Neural cell (in vitro differentiated cells): ENCODE data around the gene FN3KRP. TPM values are rescaled to one million over a fixed set of nuclear protein-coding genes. Genes with fewer than 3 reads are reported as not detected.

Source experiments
- H2AFZ ChIP-seq: fragments of 200-600, 300-800 bp; sonication (generic), shearing (Covaris generic); 2 replicates; pipeline ENCODE4 v1.6.0; 2014; ENCODE audit warnings: low read depth, mild to moderate bottlenecking, antibody characterized with exemption, low read length, moderate library complexity
- H3F3A ChIP-seq: fragments of 200-600 bp; shearing (Covaris generic); 2 replicates; pipeline ENCODE4 v1.6.1; 2016; ENCODE audit warnings: mild to moderate bottlenecking, moderate library complexity, mixed read lengths, antibody characterized with exemption, low read length; ENCODE audit not compliant: insufficient read depth, poor library complexity, severe bottlenecking
- H3K27ac ChIP-seq: fragments of 200-600, 300-800 bp; sonication (generic), shearing (Covaris generic); 2 replicates; pipeline ENCODE4 v1.5.1; 2014; ENCODE audit warnings: mild to moderate bottlenecking, low read length, moderate library complexity
- H3K27me3 ChIP-seq: fragments of 300-800, 200-600 bp; sonication (generic), shearing (Covaris generic); 2 replicates; pipeline ENCODE4 v1.6.0; 2014; ENCODE audit warnings: mild to moderate bottlenecking, low read depth, low read length, moderate library complexity; ENCODE audit not compliant: insufficient read depth
- H3K36me3 ChIP-seq: fragments of 300-800, 200-600 bp; sonication (generic), shearing (Covaris generic); 2 replicates; pipeline ENCODE4 v1.5.1; 2014; ENCODE audit warnings: mild to moderate bottlenecking, antibody characterized with exemption, low read length, moderate library complexity; ENCODE audit not compliant: insufficient read depth
- H3K4me2 ChIP-seq: fragments of 300-800, 200-600 bp; sonication (generic), shearing (Covaris generic); 2 replicates; pipeline ENCODE4 v1.6.0; 2014; ENCODE audit warnings: mild to moderate bottlenecking, low read length
- H3K4me3 ChIP-seq: fragments of 300-800, 200-600 bp; sonication (generic), shearing (Covaris generic); 2 replicates; pipeline ENCODE4 v1.5.1; 2014; ENCODE audit warnings: mild to moderate bottlenecking, low read length, moderate library complexity
- H3K79me2 ChIP-seq: fragments of 200-600 bp; shearing (Covaris generic); replicated peaks from 2 replicates; pipeline ENCODE4 v1.6.0; 2014; ENCODE audit warnings: mild to moderate bottlenecking, low read length, moderate library complexity; ENCODE audit not compliant: insufficient read depth
- H3K9ac ChIP-seq: fragments of 300-800, 200-600 bp; sonication (generic), shearing (Covaris generic); 2 replicates; pipeline ENCODE4 v1.6.1; 2016; ENCODE audit warnings: mild to moderate bottlenecking, low read length, mixed read lengths
- H3K9me2 ChIP-seq: fragments of 200-600 bp; shearing (Covaris generic); 2 replicates; pipeline ENCODE4 v1.6.1; 2016; ENCODE audit warnings: mild to moderate bottlenecking, low read length, mixed read lengths; ENCODE audit not compliant: insufficient read depth
- H3K9me3 ChIP-seq: fragments of 200-600, 300-800 bp; sonication (generic), shearing (Covaris generic); 2 replicates; pipeline ENCODE4 v1.6.1; 2016; ENCODE audit warnings: mild to moderate bottlenecking, mixed run types, low read length, moderate library complexity, mixed read lengths
- H4K20me1 ChIP-seq: fragments of 200-600 bp; shearing (Covaris generic); 2 replicates; pipeline ENCODE4 v1.6.1; 2016; ENCODE audit warnings: mild to moderate bottlenecking, mixed run types; ENCODE audit not compliant: insufficient read depth
- EP300 ChIP-seq: fragments of 450-650 bp; conservative IDR thresholded peaks from 2 replicates; pipeline ENCODE4 v1.6.1; 2014; ENCODE audit warnings: antibody characterized with exemption, mild to moderate bottlenecking, moderate library complexity; ENCODE audit not compliant: poor library complexity, severe bottlenecking
- EZH2 ChIP-seq: fragments of 200-600, 300-800 bp; shearing (Covaris generic), sonication (generic); IDR thresholded peaks from 2 replicates; pipeline ENCODE4 v1.6.1; 2014; ENCODE audit warnings: antibody characterized with exemption, low read length, borderline replicate concordance, mild to moderate bottlenecking; ENCODE audit not compliant: insufficient read depth, poor library complexity, severe bottlenecking
- MXI1 ChIP-seq: fragments of 450-650 bp; conservative IDR thresholded peaks from 2 replicates; pipeline ENCODE4 v1.6.1; 2014; ENCODE audit warnings: antibody characterized with exemption, mild to moderate bottlenecking; ENCODE audit not compliant: poor library complexity, severe bottlenecking
- POLR2AphosphoS5 ChIP-seq: IDR thresholded peaks from 2 replicates; pipeline ENCODE4 v1.6.1; 2012
- RAD21 ChIP-seq: fragments of 450-650 bp; conservative IDR thresholded peaks from 2 replicates; pipeline ENCODE4 v1.6.1; 2014; ENCODE audit warnings: antibody characterized with exemption, mild to moderate bottlenecking, moderate library complexity
- SMC3 ChIP-seq: fragments of 450-650 bp; conservative IDR thresholded peaks from 2 replicates; pipeline ENCODE4 v1.6.1; 2014; ENCODE audit warnings: antibody characterized with exemption, mild to moderate bottlenecking, moderate library complexity; ENCODE audit not compliant: poor library complexity
- TAF1 ChIP-seq: IDR thresholded peaks from 2 replicates; pipeline ENCODE4 v1.6.1; 2012; ENCODE audit warnings: low read depth
- polyA plus RNA-seq: library from polyadenylated mRNA; depleted of rRNA; stranded (reverse); fragments of >200 nt; gene quantifications from 2 replicates; pipeline ENCODE4 v1.2.3, GENCODE V29; 2014
- TF ChIP-seq, protein P1 (sequence below): fragments of 450-650 bp; IDR thresholded peaks from 2 replicates; pipeline ENCODE4 v1.5.1; 2014; ENCODE audit warnings: antibody characterized with exemption, mild to moderate bottlenecking, moderate library complexity; ENCODE audit not compliant: poor library complexity, severe bottlenecking
- TF ChIP-seq, protein P2 (sequence below): IDR thresholded peaks from 2 replicates; pipeline ENCODE4 v1.6.1; 2012; ENCODE audit warnings: borderline replicate concordance

The FN3KRP gene
- polyA plus RNA-seq, 1 donor from 2014 or later = 32.7 TPM

DNA sequence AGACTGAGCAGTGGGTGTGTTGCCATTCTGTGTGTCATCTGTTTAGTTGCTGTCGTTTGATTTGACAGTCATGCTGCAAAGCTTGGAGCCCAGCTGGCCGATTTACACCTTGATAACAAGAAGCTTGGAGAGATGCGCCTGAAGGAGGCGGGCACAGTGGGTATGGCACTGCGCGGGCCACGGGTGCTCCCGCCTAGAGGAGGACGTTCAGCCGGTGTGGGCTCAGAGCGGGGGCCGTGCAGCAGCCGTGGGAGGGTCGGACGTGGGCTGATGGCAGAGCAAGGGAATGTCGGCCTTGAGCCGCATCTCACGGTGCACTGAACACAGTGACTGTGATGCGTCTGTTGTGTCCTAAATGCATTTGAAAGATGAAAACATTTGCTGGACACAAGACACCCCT lies 3.7 kb downstream of the FN3KRP start:
- Histone ChIP-seq H3K9ac (no peak overlapping the region), H3K9me2 (no peaks in the 10 kb centered on the region), H3K36me3 (peaks cover 5% of the 10 kb centered on the region), H3K79me2 (peaks cover 7% of the 10 kb centered on the region), H3K27me3 (no peaks in the 10 kb centered on the region), H3K4me3 (no peak overlapping the region), H3K27ac (no peak overlapping the region), H3F3A (no peaks in the 10 kb centered on the region), H2AFZ (no peak overlapping the region), H3K9me3 (no peaks in the 10 kb centered on the region), H4K20me1 (no peaks in the 10 kb centered on the region), H3K4me2 (no peak overlapping the region)
- TF ChIP-seq SMC3 = no peak
- TF ChIP-seq TAF1 = no peak
- no peak for TF ChIP-seq EP300
- TF ChIP-seq, protein P1, sequence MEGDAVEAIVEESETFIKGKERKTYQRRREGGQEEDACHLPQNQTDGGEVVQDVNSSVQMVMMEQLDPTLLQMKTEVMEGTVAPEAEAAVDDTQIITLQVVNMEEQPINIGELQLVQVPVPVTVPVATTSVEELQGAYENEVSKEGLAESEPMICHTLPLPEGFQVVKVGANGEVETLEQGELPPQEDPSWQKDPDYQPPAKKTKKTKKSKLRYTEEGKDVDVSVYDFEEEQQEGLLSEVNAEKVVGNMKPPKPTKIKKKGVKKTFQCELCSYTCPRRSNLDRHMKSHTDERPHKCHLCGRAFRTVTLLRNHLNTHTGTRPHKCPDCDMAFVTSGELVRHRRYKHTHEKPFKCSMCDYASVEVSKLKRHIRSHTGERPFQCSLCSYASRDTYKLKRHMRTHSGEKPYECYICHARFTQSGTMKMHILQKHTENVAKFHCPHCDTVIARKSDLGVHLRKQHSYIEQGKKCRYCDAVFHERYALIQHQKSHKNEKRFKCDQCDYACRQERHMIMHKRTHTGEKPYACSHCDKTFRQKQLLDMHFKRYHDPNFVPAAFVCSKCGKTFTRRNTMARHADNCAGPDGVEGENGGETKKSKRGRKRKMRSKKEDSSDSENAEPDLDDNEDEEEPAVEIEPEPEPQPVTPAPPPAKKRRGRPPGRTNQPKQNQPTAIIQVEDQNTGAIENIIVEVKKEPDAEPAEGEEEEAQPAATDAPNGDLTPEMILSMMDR = no peak
- no peak for TF ChIP-seq MXI1

DNA sequence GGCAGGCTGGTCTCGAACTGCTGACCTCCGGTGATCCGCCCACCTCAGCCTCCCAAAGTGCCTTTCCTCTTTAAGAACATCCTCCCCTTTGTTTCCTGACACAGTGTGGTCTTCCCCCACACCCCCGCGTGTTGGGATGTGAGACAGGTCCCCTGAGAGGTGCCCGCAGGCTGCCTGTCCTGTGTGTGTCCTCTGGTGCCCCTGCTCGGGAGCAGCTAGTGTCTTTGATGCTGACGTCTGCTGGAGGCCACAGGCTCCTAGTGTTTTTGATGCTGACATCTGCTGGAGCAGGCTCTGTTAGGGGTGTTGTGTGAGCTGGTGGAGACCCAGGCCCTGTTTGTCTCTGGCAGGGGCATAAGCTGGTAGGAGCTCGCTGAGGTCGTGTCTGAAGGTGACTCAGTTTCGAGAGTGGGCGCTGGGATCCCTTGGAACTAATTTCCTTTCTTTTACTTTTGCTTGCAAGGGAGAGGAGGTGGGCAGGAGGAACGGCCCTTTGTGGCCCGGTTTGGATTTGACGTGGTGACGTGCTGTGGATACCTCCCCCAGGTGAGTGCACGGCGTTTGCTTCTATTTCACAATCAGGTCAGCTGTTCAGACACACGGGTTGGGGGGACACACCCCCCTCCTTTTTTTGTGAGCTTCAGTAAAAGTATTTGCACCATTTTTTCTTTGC lies 6.0 kb downstream of the FN3KRP start:
- Histone ChIP-seq H2AFZ (no peak overlapping the region), H3K9me3 (no peaks in the 10 kb centered on the region), H4K20me1 (no peaks in the 10 kb centered on the region), H3K4me3 (no peak overlapping the region), H3K36me3 (peaks cover 5% of the 10 kb centered on the region), H3K27ac (no peak overlapping the region), H3K9ac (no peak overlapping the region), H3F3A (no peaks in the 10 kb centered on the region), H3K79me2 (peaks cover 5% of the 10 kb centered on the region), H3K9me2 (no peaks in the 10 kb centered on the region), H3K4me2 (no peak overlapping the region), H3K27me3 (no peaks in the 10 kb centered on the region)
- TF ChIP-seq EP300 = no peak
- TF ChIP-seq EZH2 = no peak
- TF ChIP-seq SMC3 = no peak
- no peak for TF ChIP-seq RAD21
- TF ChIP-seq, protein P2, sequence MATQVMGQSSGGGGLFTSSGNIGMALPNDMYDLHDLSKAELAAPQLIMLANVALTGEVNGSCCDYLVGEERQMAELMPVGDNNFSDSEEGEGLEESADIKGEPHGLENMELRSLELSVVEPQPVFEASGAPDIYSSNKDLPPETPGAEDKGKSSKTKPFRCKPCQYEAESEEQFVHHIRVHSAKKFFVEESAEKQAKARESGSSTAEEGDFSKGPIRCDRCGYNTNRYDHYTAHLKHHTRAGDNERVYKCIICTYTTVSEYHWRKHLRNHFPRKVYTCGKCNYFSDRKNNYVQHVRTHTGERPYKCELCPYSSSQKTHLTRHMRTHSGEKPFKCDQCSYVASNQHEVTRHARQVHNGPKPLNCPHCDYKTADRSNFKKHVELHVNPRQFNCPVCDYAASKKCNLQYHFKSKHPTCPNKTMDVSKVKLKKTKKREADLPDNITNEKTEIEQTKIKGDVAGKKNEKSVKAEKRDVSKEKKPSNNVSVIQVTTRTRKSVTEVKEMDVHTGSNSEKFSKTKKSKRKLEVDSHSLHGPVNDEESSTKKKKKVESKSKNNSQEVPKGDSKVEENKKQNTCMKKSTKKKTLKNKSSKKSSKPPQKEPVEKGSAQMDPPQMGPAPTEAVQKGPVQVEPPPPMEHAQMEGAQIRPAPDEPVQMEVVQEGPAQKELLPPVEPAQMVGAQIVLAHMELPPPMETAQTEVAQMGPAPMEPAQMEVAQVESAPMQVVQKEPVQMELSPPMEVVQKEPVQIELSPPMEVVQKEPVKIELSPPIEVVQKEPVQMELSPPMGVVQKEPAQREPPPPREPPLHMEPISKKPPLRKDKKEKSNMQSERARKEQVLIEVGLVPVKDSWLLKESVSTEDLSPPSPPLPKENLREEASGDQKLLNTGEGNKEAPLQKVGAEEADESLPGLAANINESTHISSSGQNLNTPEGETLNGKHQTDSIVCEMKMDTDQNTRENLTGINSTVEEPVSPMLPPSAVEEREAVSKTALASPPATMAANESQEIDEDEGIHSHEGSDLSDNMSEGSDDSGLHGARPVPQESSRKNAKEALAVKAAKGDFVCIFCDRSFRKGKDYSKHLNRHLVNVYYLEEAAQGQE = no peak
- TF ChIP-seq POLR2AphosphoS5 = no peak
- TF ChIP-seq, protein P1 = no peak
- TF ChIP-seq MXI1 = no peak
- no peak for TF ChIP-seq TAF1
